Omental fat pad (tissue), 4 donors: ENCODE measurements around the gene KLHL29. TPM values are rescaled to one million over a fixed set of nuclear protein-coding genes. Genes with fewer than 3 reads are reported as not detected.
A peak's percentile ranks its signal among the peaks of the same experiment; 100 is the strongest.

ENCODE experiments used
- ATAC-seq: fragments of 150-250 bp; one replicate; pipeline ENCODE4 v1.9.1; 2016; ENCODE audit warnings: mild to moderate bottlenecking, moderate library complexity; ENCODE audit not compliant: low FRiP score
- DNase-seq: peaks from one replicate; pipeline ENCODE4 v3.0.0-alpha.2; 2019; ENCODE audit warnings: low spot score
- total RNA-seq, 4 donors: library from RNA; depleted of rRNA; stranded (reverse); fragments of >200 nt; gene quantifications; one replicate each; pipeline ENCODE4 v1.1.0, GENCODE V29; 2016
- TF ChIP-seq, protein P1 (sequence below), 3 donors: fragments of 450-650 bp; IDR thresholded peaks; one replicate each; pipeline ENCODE4 v1.5.1; 2016 to 2017; ENCODE audit warnings: antibody characterized with exemption in 3 of 3, mild to moderate bottlenecking in 3 of 3, moderate library complexity in 2 of 3

KLHL29 gene
- total RNA-seq, 4 donors from 2014 or later: 4.0 to 19.5 (median 12.7) TPM

DNA sequence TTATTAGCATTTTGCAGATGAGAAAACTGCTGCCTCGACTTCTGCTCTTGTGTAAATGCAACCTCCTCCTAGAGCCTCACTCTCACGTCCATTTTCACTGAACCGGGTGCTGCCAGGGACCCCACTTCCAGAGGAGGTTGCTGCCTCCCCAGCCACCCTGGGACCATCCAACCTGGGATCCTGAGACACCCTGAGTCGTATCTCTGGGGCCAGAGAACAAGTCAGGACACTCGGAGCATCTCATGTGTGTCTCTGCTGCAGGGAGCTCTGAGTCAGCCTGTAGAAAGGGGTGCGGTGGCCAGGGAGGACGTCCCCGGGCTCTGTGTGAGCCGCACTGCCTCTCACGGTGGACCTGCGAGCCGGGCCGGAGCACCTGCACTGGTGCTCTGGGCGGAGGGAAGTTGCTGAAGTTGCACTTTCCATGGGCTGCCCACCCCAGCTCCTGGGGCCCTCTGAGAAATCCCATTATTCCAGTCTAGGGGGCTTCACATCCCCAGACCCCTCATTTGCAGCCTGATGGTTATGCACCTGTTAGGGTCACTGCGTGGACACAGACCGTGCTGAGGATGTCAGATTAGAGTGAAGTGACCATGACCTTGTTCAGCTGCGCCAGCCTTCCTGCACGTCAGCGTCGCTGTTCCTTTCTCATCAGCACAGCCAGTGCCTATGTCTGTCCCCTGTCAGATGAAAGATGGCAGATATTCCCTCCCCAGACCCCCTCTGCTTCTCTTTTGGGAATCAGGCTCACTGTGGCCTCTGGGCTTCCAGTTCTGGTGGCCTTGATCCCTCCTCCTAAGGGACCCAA lies 230.4 kb downstream of the KLHL29 start:
- DNase-seq: no peak
- ATAC-seq: no peak
- TF ChIP-seq, protein P1, sequence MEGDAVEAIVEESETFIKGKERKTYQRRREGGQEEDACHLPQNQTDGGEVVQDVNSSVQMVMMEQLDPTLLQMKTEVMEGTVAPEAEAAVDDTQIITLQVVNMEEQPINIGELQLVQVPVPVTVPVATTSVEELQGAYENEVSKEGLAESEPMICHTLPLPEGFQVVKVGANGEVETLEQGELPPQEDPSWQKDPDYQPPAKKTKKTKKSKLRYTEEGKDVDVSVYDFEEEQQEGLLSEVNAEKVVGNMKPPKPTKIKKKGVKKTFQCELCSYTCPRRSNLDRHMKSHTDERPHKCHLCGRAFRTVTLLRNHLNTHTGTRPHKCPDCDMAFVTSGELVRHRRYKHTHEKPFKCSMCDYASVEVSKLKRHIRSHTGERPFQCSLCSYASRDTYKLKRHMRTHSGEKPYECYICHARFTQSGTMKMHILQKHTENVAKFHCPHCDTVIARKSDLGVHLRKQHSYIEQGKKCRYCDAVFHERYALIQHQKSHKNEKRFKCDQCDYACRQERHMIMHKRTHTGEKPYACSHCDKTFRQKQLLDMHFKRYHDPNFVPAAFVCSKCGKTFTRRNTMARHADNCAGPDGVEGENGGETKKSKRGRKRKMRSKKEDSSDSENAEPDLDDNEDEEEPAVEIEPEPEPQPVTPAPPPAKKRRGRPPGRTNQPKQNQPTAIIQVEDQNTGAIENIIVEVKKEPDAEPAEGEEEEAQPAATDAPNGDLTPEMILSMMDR (IDR thresholded peaks at IDR 0.05): no peak

DNA sequence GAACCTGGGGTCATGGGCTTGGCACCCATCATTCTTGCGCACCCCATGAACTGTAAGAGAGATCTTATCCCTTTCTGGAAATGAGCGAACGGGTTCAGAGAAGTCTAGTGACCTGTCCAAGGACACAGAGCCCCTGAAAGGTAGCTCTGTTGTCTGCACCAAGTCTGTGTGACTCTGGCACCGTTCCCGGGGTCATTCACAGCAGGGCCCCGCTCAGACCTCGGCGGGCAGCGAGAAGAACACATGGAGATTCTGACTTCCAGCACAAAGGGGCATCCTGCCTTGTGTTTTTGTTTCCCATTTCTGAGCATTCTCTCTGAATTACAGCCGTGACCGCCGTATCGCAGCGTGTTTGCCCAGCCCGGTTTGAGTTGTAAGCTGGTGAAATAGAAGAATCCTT lies 231.7 kb downstream of the KLHL29 start:
- DNase-seq (no peak), ATAC-seq (no peak)
- TF ChIP-seq, protein P1 (IDR thresholded peaks at IDR 0.05): no peak

DNA sequence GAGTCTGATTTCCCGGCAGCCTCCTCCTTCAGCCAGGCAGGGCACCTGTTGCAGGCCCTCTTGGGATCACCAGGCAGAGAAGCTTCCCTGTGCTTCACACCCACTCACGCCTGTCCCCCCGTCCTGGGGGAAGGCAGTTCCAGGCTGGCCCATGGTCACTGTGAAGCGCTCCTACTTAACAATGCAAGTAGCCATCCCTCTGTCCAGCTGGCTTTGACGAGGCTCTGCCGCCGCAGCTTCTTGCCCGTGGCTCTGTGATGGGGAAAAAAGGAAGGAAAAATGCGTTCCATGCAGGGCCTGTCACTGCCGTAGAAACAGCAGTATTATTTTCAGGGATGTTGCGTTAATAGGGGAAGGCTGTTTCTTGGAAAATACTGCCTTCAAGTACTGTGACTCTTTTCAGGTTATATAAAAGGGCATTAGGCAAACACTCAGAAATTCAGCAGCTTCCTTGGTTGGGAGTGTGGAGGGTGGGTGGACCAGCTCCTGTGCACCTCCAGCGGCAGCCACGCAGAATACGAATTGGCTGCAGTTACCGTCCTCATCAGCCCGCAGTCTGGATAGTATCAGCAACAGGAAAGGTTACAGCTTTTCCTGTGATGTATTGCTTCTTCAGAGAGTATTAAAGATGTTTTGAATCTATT lies 232.3 kb downstream of the KLHL29 start:
- TF ChIP-seq, protein P1 (IDR thresholded peaks at IDR 0.05): no peak
- peak; percentile 93 for ATAC-seq
- DNase-seq: no peak

DNA sequence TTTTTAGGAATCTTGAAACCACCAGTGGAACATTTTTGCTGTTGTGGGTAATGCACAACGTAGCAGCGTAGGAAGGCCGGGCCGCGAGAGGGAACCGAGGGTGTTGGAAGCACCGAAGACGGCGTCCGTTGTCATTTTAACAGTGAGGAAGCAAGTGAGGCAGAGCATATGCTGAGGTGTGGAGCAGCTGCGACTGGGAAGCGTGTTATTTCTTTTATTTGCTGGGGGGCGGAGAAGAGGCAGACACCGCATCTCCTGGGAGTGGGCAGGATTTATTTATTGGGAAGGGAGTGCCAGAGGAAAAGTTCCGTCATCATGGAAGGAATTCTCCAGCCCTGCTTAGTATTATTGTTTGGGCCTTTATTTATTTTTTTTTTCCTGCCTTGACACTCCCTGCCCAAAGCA lies 232.8 kb downstream of the KLHL29 start:
- ATAC-seq (peak; percentile 52), DNase-seq (no peak)
- TF ChIP-seq, protein P1 (IDR thresholded peaks at IDR 0.05): no peak

DNA sequence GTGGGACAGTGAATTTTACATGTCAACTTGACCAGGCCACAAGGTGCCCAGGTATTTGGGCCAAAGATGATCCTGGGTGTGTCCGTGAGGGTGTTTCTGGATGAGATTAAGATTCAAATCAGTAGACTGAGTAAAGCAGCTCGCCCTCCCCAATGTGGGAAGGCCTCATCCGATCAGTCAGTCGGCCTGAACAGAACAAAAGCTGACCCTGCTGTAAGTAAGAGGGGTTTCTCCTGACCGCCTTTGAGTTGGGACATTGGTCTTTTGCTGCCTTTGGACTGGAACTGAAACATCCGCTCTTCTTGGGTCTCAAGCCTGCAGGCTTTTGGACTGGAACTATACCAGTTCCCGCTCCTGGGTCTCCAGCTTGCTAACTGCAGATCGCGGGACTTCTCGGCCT lies 233.3 kb downstream of the KLHL29 start:
- TF ChIP-seq, protein P1 (IDR thresholded peaks at IDR 0.05): no peak
- DNase-seq (no peak), ATAC-seq (no peak)

DNA sequence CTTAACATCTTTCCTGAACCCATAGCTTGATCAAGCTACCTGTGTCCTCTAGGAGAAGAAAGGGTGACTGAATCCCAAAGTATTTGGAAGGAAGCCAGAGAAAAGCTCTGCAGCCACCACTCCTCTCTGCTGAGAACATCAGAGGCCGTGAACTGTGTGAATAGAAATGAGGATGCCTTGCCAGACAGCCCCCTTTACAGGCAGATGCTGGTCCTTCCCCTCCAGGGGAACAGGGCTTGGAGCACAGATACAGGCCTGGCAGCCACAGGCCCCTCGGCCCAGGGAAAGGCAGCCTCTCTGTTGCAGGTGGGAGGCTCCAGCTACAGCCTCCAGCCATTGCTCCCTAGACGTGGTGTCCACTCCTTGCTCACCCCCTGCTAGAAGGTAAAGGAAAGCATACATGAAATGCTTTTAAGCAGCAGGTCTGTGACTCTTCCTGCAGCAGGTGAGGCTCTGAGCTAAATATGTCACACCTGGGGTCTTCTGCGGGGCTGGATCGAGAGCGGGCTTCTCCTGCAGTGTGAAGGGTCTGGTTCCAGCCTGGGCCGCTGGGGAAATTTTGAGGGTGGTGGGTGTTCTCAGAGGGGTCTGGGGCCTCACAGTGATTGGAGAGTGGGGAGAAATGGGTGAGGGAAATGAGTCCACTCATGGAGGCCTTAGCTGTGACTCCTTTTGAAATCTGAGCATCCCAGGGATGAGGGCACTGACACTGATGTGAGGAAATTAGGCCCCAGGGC lies 234.0 kb downstream of the KLHL29 start:
- TF ChIP-seq, protein P1 (IDR thresholded peaks at IDR 0.05): no peak
- ATAC-seq: no peak
- DNase-seq: no peak
